C4-2B (cell line): ENCODE results near the gene SLC9A7.
A peak's percentile ranks its signal among the peaks of the same experiment; 100 is the strongest.

Experiments
- H3K27ac ChIP-seq: fragments of 450-650 bp; 2 replicates; pipeline ENCODE4 v1.5.1; 2017
- ZFX ChIP-seq: fragments of 450-650 bp; IDR thresholded peaks from 2 replicates; pipeline ENCODE4 v1.6.1; 2017
- TF ChIP-seq, protein P1 (sequence below): fragments of 450-650 bp; conservative IDR thresholded peaks from 2 replicates; pipeline ENCODE4 v1.5.1; 2017; ENCODE audit warnings: mild to moderate bottlenecking

SLC9A7 gene

DNA sequence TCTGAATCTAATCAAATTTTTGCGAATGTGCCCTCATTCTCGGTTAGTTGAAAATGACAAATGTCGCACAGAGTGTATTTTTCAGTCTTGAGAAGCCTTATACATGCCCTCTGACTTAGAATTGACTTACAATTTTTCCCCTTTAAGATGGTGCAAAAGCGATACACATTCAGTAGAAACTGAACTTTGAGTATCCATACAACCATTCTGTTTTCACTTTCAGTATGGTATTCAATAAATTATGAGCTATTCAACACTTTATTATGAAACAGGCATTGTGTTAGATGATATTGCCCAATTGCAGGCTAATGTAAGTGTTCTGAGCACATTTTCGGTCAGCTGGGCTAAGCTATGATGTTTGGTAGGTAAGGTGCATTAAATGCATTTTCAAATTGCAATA lies 43.4 kb downstream of the SLC9A7 start:
- H3K27ac ChIP-seq = no peak overlapping the region
- no peak for TF ChIP-seq ZFX

- no peak for TF ChIP-seq ZFX
- TF ChIP-seq, protein P1, sequence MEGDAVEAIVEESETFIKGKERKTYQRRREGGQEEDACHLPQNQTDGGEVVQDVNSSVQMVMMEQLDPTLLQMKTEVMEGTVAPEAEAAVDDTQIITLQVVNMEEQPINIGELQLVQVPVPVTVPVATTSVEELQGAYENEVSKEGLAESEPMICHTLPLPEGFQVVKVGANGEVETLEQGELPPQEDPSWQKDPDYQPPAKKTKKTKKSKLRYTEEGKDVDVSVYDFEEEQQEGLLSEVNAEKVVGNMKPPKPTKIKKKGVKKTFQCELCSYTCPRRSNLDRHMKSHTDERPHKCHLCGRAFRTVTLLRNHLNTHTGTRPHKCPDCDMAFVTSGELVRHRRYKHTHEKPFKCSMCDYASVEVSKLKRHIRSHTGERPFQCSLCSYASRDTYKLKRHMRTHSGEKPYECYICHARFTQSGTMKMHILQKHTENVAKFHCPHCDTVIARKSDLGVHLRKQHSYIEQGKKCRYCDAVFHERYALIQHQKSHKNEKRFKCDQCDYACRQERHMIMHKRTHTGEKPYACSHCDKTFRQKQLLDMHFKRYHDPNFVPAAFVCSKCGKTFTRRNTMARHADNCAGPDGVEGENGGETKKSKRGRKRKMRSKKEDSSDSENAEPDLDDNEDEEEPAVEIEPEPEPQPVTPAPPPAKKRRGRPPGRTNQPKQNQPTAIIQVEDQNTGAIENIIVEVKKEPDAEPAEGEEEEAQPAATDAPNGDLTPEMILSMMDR = no peak
- H3K27ac ChIP-seq = no peak overlapping the region
Measured at GRCh38 chrX:46713672-46714490, 45.0 kb downstream of the SLC9A7 start.

DNA sequence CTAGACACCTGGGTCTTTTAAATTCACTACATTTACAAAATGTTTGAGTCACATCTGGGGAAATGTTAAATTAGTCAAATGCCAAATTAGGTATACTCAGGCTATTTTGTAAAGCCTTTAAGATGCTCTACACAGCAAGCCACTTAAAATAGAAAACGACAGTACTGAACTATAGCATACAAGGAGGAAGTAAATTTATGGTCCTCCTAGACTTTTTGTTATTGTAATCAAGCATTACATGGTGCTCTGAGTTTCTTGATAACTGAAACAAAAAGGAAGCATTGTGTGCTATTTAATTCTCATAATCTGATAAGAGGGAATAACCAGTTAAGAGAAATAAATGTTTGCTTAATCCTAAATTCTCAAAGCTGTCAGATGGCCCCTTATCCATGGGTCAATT lies 46.2 kb downstream of the SLC9A7 start:
- H3K27ac ChIP-seq = no peak overlapping the region
- TF ChIP-seq ZFX = no peak
- TF ChIP-seq, protein P1 = no peak

DNA sequence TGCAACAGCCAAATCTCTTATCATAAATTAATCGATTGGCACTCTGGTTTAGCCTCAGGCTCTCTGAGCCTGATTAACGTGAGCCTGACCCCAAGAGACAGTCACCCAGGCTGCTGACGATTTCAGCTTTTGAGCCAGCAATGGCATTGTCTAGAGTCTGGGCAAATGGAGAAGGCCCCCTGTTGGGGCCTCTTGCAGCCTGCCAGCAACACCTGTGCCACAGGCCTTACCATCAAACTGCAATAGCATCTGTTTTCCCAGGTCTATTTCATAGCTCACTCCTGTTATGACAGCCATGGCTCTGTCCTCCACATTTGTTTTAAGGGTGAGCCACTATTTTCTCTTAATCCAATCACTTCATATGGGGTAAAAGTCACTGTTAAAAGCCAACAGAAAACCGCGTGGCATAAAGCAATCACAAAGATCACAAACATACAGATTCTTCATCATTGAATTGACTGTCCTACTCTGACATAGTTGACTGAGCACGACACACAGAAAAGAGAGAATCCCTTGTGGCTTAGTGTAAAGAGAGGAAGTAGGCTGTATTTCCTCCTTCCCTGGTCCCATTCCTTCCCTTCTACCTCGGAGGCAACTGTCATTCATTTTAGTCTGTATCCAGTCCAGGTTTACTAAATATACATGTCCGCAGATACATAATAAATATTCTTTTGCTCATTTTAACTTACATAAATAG lies 47.8 kb downstream of the SLC9A7 start:
- H3K27ac ChIP-seq = no peak overlapping the region
- TF ChIP-seq ZFX = no peak
- TF ChIP-seq, protein P1 = no peak

GRCh38 chrX:46710425-46710824 lies 48.5 kb downstream of the SLC9A7 start:
- no peak overlapping the region for H3K27ac ChIP-seq
- TF ChIP-seq ZFX = no peak
- TF ChIP-seq, protein P1 = no peak

DNA sequence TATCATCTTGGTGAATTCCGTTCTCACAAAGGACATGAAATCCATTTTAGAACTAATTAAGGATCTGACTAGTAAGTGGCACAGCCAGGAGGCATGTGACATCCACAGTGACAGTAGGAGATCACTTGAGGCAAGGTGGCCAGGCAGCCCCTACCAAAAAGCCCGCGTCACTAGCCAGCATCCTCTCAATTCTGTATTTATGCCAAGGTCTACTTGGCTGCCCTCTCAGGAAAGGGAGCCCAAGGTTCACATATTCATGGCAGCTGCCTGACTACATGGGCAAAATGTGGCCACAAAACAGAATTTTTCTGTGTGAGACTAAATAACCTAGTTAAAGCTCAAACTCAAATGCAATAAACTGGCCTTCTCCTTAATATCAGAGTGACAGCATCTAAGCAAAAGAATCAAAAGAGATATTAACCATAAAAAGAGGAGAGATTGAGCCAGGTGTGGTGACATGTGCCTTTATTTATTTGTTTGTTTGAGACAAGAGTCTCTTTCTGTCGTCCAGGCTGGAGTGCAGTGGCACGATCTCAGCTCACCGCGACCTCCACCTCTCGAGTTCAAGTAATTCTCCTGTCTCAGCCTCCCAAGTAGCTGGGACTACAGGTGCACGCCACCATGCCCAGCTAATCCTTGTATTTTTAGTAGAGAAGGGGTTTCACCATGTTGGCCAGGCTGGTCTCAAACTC lies 51.5 kb downstream of the SLC9A7 start:
- TF ChIP-seq, protein P1 = no peak
- TF ChIP-seq ZFX = no peak
- peak overlapping the region; percentile 11; the same call in 1 of the 2 replicates for H3K27ac ChIP-seq

- H3K27ac ChIP-seq = no peak overlapping the region
Measured at GRCh38 chrX:46704767-46705386, 54.0 kb downstream of the SLC9A7 start.

More at GRCh38 chrX:46704767-46705386, 54.0 kb downstream of the SLC9A7 start:
- TF ChIP-seq ZFX = no peak
- TF ChIP-seq, protein P1 = no peak
